OCI-LY7 (cell line): Measurements from ENCODE around the gene LYRM1. TPM values are rescaled to one million over a fixed set of nuclear protein-coding genes. Genes with fewer than 3 reads are reported as not detected.

Experiments
- Bru-seq: library from RNA; stranded (reverse); fragments of 400-500 nt; gene quantifications from one replicate; lab custom pipeline; 2021; lab: Mats Ljungman, UMichigan
- BruChase-seq, 2 experiments: library from RNA; stranded (reverse); fragments of 400-500 nt; gene quantifications; one replicate each; lab custom pipeline; 2021; lab: Mats Ljungman, UMichigan
- BruUV-seq: library from RNA; stranded (reverse); fragments of 400-500 nt; replicated peaks from 2 replicates; lab custom pipeline; 2021; lab: Mats Ljungman, UMichigan
- CTCF ChIA-PET: fragments of 300-600 bp; sonication (Branson Sonifier 250); formaldehyde crosslinking; loops from one replicate; lab custom pipeline; 2022; ENCODE audit warnings: antibody characterized with exemption; ENCODE audit not compliant: unreplicated experiment; lab: Charles Lee
- POLR2A ChIA-PET: fragments of 300-600 bp; sonication (Branson Sonifier 250); formaldehyde crosslinking; loops from one replicate; lab custom pipeline; 2022; ENCODE audit warnings: antibody characterized with exemption; lab: Charles Lee
- DNase-seq: peaks from one replicate; pipeline ENCODE4 v3.0.0-alpha.2; 2015; ENCODE audit warnings: low spot score
- H2AFZ ChIP-seq: fragments of 200-600 bp; sonication (generic), shearing (Covaris generic); 2 replicates; pipeline ENCODE4 v1.6.1; 2014; ENCODE audit warnings: mild to moderate bottlenecking, antibody characterized with exemption, low read length, moderate library complexity
- H3K27ac ChIP-seq: fragments of 200-600 bp; sonication (generic); 2 replicates; pipeline ENCODE4 v1.5.1; 2014; ENCODE audit warnings: mixed run types, low read depth, mild to moderate bottlenecking, moderate library complexity, low read length, inconsistent platforms; ENCODE audit not compliant: poor library complexity, severe bottlenecking
- H3K36me3 ChIP-seq: fragments of 200-600 bp; sonication (generic); 2 replicates; pipeline ENCODE4 v1.6.1; 2014; ENCODE audit warnings: mild to moderate bottlenecking, antibody characterized with exemption, low read length, moderate library complexity, mixed read lengths; ENCODE audit not compliant: insufficient read depth
- H3K4me1 ChIP-seq: fragments of 200-600 bp; sonication (generic); 2 replicates; pipeline ENCODE4 v1.5.1; 2014; ENCODE audit warnings: mild to moderate bottlenecking, low read length; ENCODE audit not compliant: insufficient read depth, poor library complexity, severe bottlenecking
- H3K4me2 ChIP-seq: fragments of 200-600 bp; sonication (generic); 2 replicates; pipeline ENCODE4 v1.6.1; 2014; ENCODE audit warnings: mild to moderate bottlenecking, low read length
- H3K4me3 ChIP-seq: fragments of 200-600 bp; sonication (generic); 2 replicates; pipeline ENCODE4 v1.5.1; 2014; ENCODE audit warnings: mild to moderate bottlenecking, low read depth, low read length; ENCODE audit not compliant: poor library complexity, severe bottlenecking
- H3K79me2 ChIP-seq: fragments of 200-600 bp; sonication (generic); 2 replicates; pipeline ENCODE4 v1.6.1; 2016; ENCODE audit warnings: low read depth, mild to moderate bottlenecking, low read length, moderate library complexity, mixed read lengths; ENCODE audit not compliant: insufficient read depth
- H3K9me2 ChIP-seq: fragments of 200-600 bp; sonication (generic); 2 replicates; pipeline ENCODE4 v1.6.1; 2016; ENCODE audit warnings: mild to moderate bottlenecking, low read length, mixed read lengths; ENCODE audit not compliant: insufficient read depth
- H3K9me3 ChIP-seq: fragments of 200-600 bp; sonication (generic); 2 replicates; pipeline ENCODE4 v1.6.1; 2014; ENCODE audit warnings: mild to moderate bottlenecking, mixed run types, low read length, mixed read lengths
- H4K20me1 ChIP-seq: fragments of 200-600 bp; sonication (generic); 2 replicates; pipeline ENCODE4 v1.6.1; 2014; ENCODE audit warnings: mild to moderate bottlenecking, antibody characterized with exemption, low read length, moderate library complexity, mixed read lengths; ENCODE audit not compliant: insufficient read depth
- CTCF ChIP-seq: fragments of 200-600 bp; sonication (generic); conservative IDR thresholded peaks from 2 replicates; pipeline ENCODE4 v1.5.1; 2014; ENCODE audit warnings: mild to moderate bottlenecking, antibody characterized with exemption, low read length, moderate library complexity, mixed read lengths
- EZH2phosphoT487 ChIP-seq: fragments of 200-600 bp; sonication (generic); IDR thresholded peaks from 2 replicates; pipeline ENCODE4 v1.6.1; 2018; ENCODE audit warnings: low read depth, borderline replicate concordance, mild to moderate bottlenecking, mixed run types, antibody characterized with exemption, low read length, moderate library complexity, mixed read lengths
- intact Hi-C: fragments of 100-400 bp; cut with micrococcal nuclease; formaldehyde crosslinking; loops from one replicate; pipeline ENCODE4 v1.10.0; 2022; ENCODE audit not compliant: unreplicated experiment
- long read RNA-seq: library from polyadenylated mRNA; stranded (forward); transcript quantifications from one replicate; pipeline ENCODE4 v2.0.0, GENCODE V29; 2022
- total RNA-seq, 2 experiments: library from RNA; depleted of rRNA in 1 of 2; stranded (reverse); fragments of >200 nt in 1 of 2; shearing (Covaris generic) in 1 of 2; gene quantifications; 2 replicates each; pipeline ENCODE4 v1.2.3, GENCODE V29; 2014 to 2022

Gene LYRM1
- total RNA-seq (2014; rRNA removed; shearing (Covaris generic)) (24.0 and 24.3 TPM in 2 replicates), total RNA-seq (2022) (23.3 and 24.0 TPM in 2 replicates), Bru-seq, nascent RNA (percentile 61 among the genes with signal in this experiment), BruChase-seq, experiment 1, labeled RNA remaining after a 6-hour chase (percentile 68 among the genes with signal in this experiment), BruChase-seq, experiment 2, labeled RNA remaining after a 2-hour chase (percentile 62 among the genes with signal in this experiment)
- long read RNA-seq, transcript LYRM1-201 (5 exons, 1,626 nt): minor isoform, 6 of 42 reads
- long read RNA-seq, transcript LYRM1-208 (4 exons, 460 nt): major isoform, 19 of 42 reads
- long read RNA-seq, transcript LYRM1-204 (4 exons, 1,558 nt): minor isoform, 7 of 42 reads
- long read RNA-seq, partial matches to known transcripts: 4 of 42 reads
- long read RNA-seq, other reads (novel, unspliced or antisense): 4 of 42 reads

DNA sequence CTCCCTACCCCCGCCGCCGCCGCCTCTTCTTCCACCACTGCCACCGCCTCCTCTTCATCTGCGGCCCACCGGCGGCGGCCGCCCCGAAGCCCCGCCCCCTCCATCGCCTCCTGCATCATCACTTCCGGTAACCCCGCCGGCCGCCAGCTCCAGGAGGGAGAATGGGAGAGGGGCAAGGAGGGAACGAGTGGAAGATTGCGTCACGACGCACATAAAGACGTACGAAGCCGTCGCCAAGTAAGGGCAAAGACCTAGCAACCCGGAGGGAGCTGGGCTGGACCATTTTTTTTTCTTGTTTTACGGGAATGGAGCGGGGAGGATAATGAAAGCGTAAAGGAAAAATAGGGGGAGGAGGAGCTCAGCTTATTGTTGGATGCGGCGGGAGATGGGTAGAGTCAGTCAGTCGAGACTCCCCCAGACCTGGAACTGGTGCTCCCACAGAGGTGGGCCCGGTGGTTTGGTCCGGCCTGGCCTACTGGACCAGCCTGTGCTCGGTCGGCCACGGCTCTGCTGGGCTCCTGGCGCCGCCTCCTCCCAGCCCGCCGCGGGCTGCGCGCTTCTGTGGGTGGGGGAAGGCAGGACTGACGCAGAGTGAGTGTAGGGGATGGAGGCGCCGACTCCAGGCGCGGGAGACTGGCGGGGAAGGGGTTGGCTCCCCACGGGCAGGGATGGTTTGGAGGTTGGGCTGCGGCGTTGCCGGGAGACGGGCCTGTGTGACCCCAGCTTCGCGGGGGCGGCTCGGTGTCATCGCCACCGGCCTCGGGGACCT is at the start of gene LYRM1, which contains the start of gene DCUN1D3:
Gene LYRM1, plus strand, starts transcription at position 473 of the 769 bp plus-strand sequence. CDS start 14,785 bp downstream, outside the sequence.
Gene DCUN1D3, minus strand, starts transcription at position 60 of the 769 bp plus-strand sequence. CDS start 37,820 bp downstream, outside the sequence.
- H4K20me1 ChIP-seq: peaks cover 18% of the 10 kb centered on the region
- H2AFZ ChIP-seq: peak within 1 kb of the TSS; percentile 75
- no TSS peak for BruUV-seq
- ChIA-PET CTCF (no interaction called here), POLR2A (interaction anchor here (0.7 to 1.3 kb wide), 4 partner anchors 25 to 1449 kb away, joined by 4 to 5 read pairs (median 4); partner anchors contain the start of genes ERI2 and REXO5)
- TF ChIP-seq CTCF (no peak), EZH2phosphoT487 (no peak)
- peaks cover 29% of the 10 kb centered on the region for H3K36me3 ChIP-seq
- H3K79me2 ChIP-seq: peaks cover 27% of the 10 kb centered on the region; the same call in 1 of the 2 replicates
- H3K4me1 ChIP-seq: peaks cover 50% of the 10 kb centered on the region
- H3K27ac ChIP-seq: peak within 1 kb of the TSS; percentile 56
- H3K4me3 ChIP-seq: peak within 1 kb of the TSS; percentile 75
- peak; percentile 95 for DNase-seq
- no peaks in the 10 kb centered on the region for H3K9me2 ChIP-seq
- no peaks in the 10 kb centered on the region for H3K9me3 ChIP-seq
- peak within 1 kb of the TSS; percentile 91 for H3K4me2 ChIP-seq
- intact Hi-C loops: loop anchor here (2.0 to 10.0 kb wide), 3 partner anchors 26 to 1397 kb away; partner anchors contain the start of genes ERI2, POLR3E and REXO5

- Histone ChIP-seq H4K20me1 (no peaks in the 10 kb centered on the region; the same call in 1 of the 2 replicates), H3K4me2 (no peak overlapping the region), H3K4me3 (no peak overlapping the region), H3K4me1 (no peaks in the 10 kb centered on the region), H3K27ac (no peak overlapping the region), H2AFZ (no peak overlapping the region), H3K79me2 (no peaks in the 10 kb centered on the region), H3K9me2 (no peaks in the 10 kb centered on the region), H3K36me3 (peaks cover 13% of the 10 kb centered on the region), H3K9me3 (no peaks in the 10 kb centered on the region)
- CTCF ChIA-PET: interaction anchor here (0.8 kb wide), 1 partner anchor 24 kb away, joined by 4 read pairs; no protein-coding TSS in a partner anchor
- no TSS peak for BruUV-seq
- no peak for DNase-seq
- intact Hi-C loops: loop anchor here (1.0 to 2.0 kb wide), 3 partner anchors 58 to 233 kb away; no protein-coding TSS in a partner anchor
- no peak for TF ChIP-seq CTCF
- no peak for TF ChIP-seq EZH2phosphoT487
- POLR2A ChIA-PET: interaction anchor here (0.6 to 1.4 kb wide), 3 partner anchors 50 to 1782 kb away, joined by 3 to 4 read pairs (median 4); partner anchors contain the start of gene LYRM1
Measured at GRCh38 chr16:20850981-20851380, 49.6 kb upstream of the LYRM1 start.
